CD4-positive, alpha-beta T cell treated with Interferon gamma for 1 hour (primary cell): ENCODE results near the gene GTF3C2.

ENCODE experiments used
- DNase-seq: peaks from one replicate; pipeline ENCODE4 v3.0.0-alpha.2; 2020

Gene GTF3C2

GRCh38 chr2:27294928-27295327, 61.6 kb downstream of the GTF3C2 start:
- no peak for DNase-seq

- DNase-seq: no peak
Measured at GRCh38 chr2:27291865-27292264, 64.7 kb downstream of the GTF3C2 start.

GRCh38 chr2:27290549-27290948, 66.0 kb downstream of the GTF3C2 start:
- DNase-seq: no peak

- no peak for DNase-seq
Measured at GRCh38 chr2:27288610-27289009, 68.0 kb downstream of the GTF3C2 start.

- DNase-seq: no peak
Measured at GRCh38 chr2:27285481-27285880, 71.1 kb downstream of the GTF3C2 start.

- no peak for DNase-seq
Measured at GRCh38 chr2:27284996-27285395, 71.6 kb downstream of the GTF3C2 start.

GRCh38 chr2:27282892-27283291, 73.7 kb downstream of the GTF3C2 start:
- no peak for DNase-seq

GRCh38 chr2:27281855-27282559, 74.6 kb downstream of the GTF3C2 start, which contains the start of gene TRIM54:
TSS of gene TRIM54 (plus strand) at chr2:27282429. CDS start at chr2:27282732, 303 bp downstream.
- DNase-seq: no peak

GRCh38 chr2:27281442-27281841, 75.1 kb downstream of the GTF3C2 start:
- no peak for DNase-seq

- DNase-seq: no peak
Measured at GRCh38 chr2:27280826-27281225, 75.7 kb downstream of the GTF3C2 start.

- DNase-seq: no peak
Measured at GRCh38 chr2:27278010-27278409, 78.6 kb downstream of the GTF3C2 start.
